Adrenal gland (tissue), 5 donors: ENCODE results near the gene SYT2.

Experiments used
- POLR2A ChIP-seq, 2 donors: fragments of 450-650 bp; IDR thresholded peaks; one replicate each; pipeline ENCODE4 v1.6.1; 2017; ENCODE audit warnings: antibody characterized with exemption in 2 of 2, mild to moderate bottlenecking in 2 of 2, moderate library complexity in 1 of 2
- TF ChIP-seq, protein P1 (sequence below), 6 experiments: fragments of 450-650 bp in 4 of 6; fragments of 200-600 bp in 2 of 6; sonication (generic) in 1 of 6; IDR thresholded peaks; 1 replicate in 5 of 6; 2 replicates in 1 of 6; pipeline versions ENCODE4 v1.5.1 to v1.8.0; 2016 to 2021; ENCODE audit warnings: antibody characterized with exemption in 6 of 6, mild to moderate bottlenecking in 2 of 6, moderate library complexity in 1 of 6
- donor health status: DM: no; HTN: no; CAD: no.

GRCh38 chr1:202673531-202673930 lies 36.7 kb downstream of the SYT2 start:
- TF ChIP-seq, protein P1, sequence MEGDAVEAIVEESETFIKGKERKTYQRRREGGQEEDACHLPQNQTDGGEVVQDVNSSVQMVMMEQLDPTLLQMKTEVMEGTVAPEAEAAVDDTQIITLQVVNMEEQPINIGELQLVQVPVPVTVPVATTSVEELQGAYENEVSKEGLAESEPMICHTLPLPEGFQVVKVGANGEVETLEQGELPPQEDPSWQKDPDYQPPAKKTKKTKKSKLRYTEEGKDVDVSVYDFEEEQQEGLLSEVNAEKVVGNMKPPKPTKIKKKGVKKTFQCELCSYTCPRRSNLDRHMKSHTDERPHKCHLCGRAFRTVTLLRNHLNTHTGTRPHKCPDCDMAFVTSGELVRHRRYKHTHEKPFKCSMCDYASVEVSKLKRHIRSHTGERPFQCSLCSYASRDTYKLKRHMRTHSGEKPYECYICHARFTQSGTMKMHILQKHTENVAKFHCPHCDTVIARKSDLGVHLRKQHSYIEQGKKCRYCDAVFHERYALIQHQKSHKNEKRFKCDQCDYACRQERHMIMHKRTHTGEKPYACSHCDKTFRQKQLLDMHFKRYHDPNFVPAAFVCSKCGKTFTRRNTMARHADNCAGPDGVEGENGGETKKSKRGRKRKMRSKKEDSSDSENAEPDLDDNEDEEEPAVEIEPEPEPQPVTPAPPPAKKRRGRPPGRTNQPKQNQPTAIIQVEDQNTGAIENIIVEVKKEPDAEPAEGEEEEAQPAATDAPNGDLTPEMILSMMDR (IDR thresholded peaks at IDR 0.05): no peak
- TF ChIP-seq POLR2A (IDR thresholded peaks at IDR 0.05): no peak
